IPS-20b (cell line): ENCODE measurements around the gene MYADM.
"Not testable (repeated sequence)": the region's sequence is repeated elsewhere in the genome, so short reads cannot be mapped to it uniquely, and the experiment has no call there.

Experiments
- H3K27ac ChIP-seq: one replicate; pipeline ENCODE4 v1.5.1; 2013; ENCODE audit warnings: low read length
- H3K27me3 ChIP-seq: 2 replicates; pipeline ENCODE4 v1.6.1; 2013; ENCODE audit warnings: mild to moderate bottlenecking, low read length, inconsistent platforms; ENCODE audit not compliant: insufficient read depth
- H3K36me3 ChIP-seq: 2 replicates; pipeline ENCODE4 v1.6.1; 2013; ENCODE audit warnings: low read depth, mild to moderate bottlenecking, inconsistent platforms, low read length, moderate library complexity; ENCODE audit not compliant: insufficient read depth
- H3K4me1 ChIP-seq: 2 replicates; pipeline ENCODE4 v1.6.1; 2013; ENCODE audit warnings: mild to moderate bottlenecking, control low read depth, inconsistent platforms, low read length, moderate library complexity; ENCODE audit not compliant: insufficient read depth
- H3K4me3 ChIP-seq: 2 replicates; pipeline ENCODE4 v1.5.1; 2013; ENCODE audit warnings: mild to moderate bottlenecking, low read length, inconsistent platforms
- H3K9ac ChIP-seq: 2 replicates; pipeline ENCODE4 v1.6.1; 2013; ENCODE audit warnings: low read depth, mild to moderate bottlenecking, inconsistent platforms, low read length, moderate library complexity
- H3K9me3 ChIP-seq: 2 replicates; pipeline ENCODE4 v1.6.1; 2013; ENCODE audit warnings: mild to moderate bottlenecking, low read depth, low read length, inconsistent platforms; ENCODE audit not compliant: insufficient read depth

MYADM gene

GRCh38 chr19:53869805-53870484 lies 2.3 kb downstream of the MYADM start:
- Histone ChIP-seq H3K27ac (peak overlapping the region; percentile 78), H3K36me3 (peaks cover 30% of the 10 kb centered on the region), H3K4me3 (peak overlapping the region; percentile 96), H3K9ac (peak overlapping the region; percentile 95)
- not testable (repeated sequence) for H3K4me1 ChIP-seq, H3K9me3 ChIP-seq, H3K27me3 ChIP-seq

- no peaks in the 10 kb centered on the region for H3K9me3 ChIP-seq
- H3K4me3 ChIP-seq = peak overlapping the region; percentile 44; the same call in 1 of the 2 replicates
- H3K27me3 ChIP-seq = no peaks in the 10 kb centered on the region
- peaks cover 34% of the 10 kb centered on the region for H3K36me3 ChIP-seq
- H3K27ac ChIP-seq = no peak overlapping the region
- peaks cover 3% of the 10 kb centered on the region; the same call in 1 of the 2 replicates for H3K4me1 ChIP-seq
- H3K9ac ChIP-seq = peak overlapping the region; percentile 9; the same call in 1 of the 2 replicates
Observed at GRCh38 chr19:53870485-53870844, 2.8 kb downstream of the MYADM start.

DNA sequence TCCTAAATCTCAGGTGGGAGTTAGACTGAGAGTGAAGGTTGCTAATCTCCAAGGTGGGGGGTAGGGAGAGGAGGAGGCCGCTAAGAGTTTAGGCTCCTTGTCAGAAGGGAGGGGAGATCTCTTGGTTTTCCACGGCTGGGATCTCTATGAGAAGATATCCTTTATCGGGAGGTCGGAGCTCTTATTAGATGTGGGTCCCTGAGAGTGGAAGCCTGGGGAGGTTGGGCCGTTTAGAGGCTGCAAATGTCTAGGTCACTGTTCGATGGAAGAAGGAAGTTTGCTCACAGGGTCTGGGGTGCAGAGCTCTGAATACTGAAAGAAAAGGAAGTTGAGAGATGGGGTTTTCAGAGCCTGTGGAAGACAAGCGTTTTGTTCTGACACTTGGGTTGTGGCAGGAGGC lies 3.8 kb downstream of the MYADM start:
- Histone ChIP-seq H3K36me3 (peaks cover 42% of the 10 kb centered on the region), H3K9me3 (no peaks in the 10 kb centered on the region), H3K27me3 (no peaks in the 10 kb centered on the region), H3K27ac (no peak overlapping the region), H3K4me1 (peaks cover 2% of the 10 kb centered on the region; the same call in 1 of the 2 replicates), H3K9ac (no peak overlapping the region), H3K4me3 (no peak overlapping the region)

- H3K4me1 ChIP-seq = no peaks in the 10 kb centered on the region
- H3K36me3 ChIP-seq = peaks cover 44% of the 10 kb centered on the region
- H3K9me3 ChIP-seq = no peaks in the 10 kb centered on the region
- no peak overlapping the region for H3K4me3 ChIP-seq
- no peak overlapping the region for H3K27ac ChIP-seq
- no peak overlapping the region for H3K9ac ChIP-seq
- H3K27me3 ChIP-seq = no peaks in the 10 kb centered on the region
Observed at GRCh38 chr19:53872762-53873161, 5.1 kb downstream of the MYADM start.

- H3K27me3 ChIP-seq = no peaks in the 10 kb centered on the region
- no peaks in the 10 kb centered on the region for H3K9me3 ChIP-seq
- peaks cover 3% of the 10 kb centered on the region; the same call in 1 of the 2 replicates for H3K4me1 ChIP-seq
- H3K4me3 ChIP-seq = no peak overlapping the region
- H3K36me3 ChIP-seq = peaks cover 44% of the 10 kb centered on the region
- H3K27ac ChIP-seq = no peak overlapping the region
- no peak overlapping the region for H3K9ac ChIP-seq
Observed at GRCh38 chr19:53873773-53874605, 6.3 kb downstream of the MYADM start.

- no peak overlapping the region for H3K27ac ChIP-seq
Observed at GRCh38 chr19:53874606-53874990, 6.9 kb downstream of the MYADM start.

GRCh38 chr19:53875602-53876325 lies 8.1 kb downstream of the MYADM start:
- Histone ChIP-seq H3K9ac (no peak overlapping the region), H3K27me3 (peaks cover 12% of the 10 kb centered on the region), H3K9me3 (no peaks in the 10 kb centered on the region), H3K27ac (no peak overlapping the region), H3K4me3 (no peak overlapping the region), H3K4me1 (peaks cover 11% of the 10 kb centered on the region), H3K36me3 (peaks cover 44% of the 10 kb centered on the region)

More at GRCh38 chr19:53874606-53874990, 6.9 kb downstream of the MYADM start:
- H3K9ac ChIP-seq = no peak overlapping the region
- H3K36me3 ChIP-seq = peaks cover 44% of the 10 kb centered on the region
- no peak overlapping the region for H3K4me3 ChIP-seq
- peaks cover 4% of the 10 kb centered on the region; the same call in 1 of the 2 replicates for H3K4me1 ChIP-seq
- H3K9me3 ChIP-seq = no peaks in the 10 kb centered on the region
- peaks cover under 1% of the 10 kb centered on the region; the same call in 1 of the 2 replicates for H3K27me3 ChIP-seq

- H3K4me3 ChIP-seq = no peak overlapping the region
- no peak overlapping the region for H3K27ac ChIP-seq
- H3K27me3 ChIP-seq = peaks cover 22% of the 10 kb centered on the region
- peaks cover 19% of the 10 kb centered on the region for H3K4me1 ChIP-seq
- H3K9me3 ChIP-seq = no peaks in the 10 kb centered on the region
- peaks cover 37% of the 10 kb centered on the region for H3K36me3 ChIP-seq
- H3K9ac ChIP-seq = no peak overlapping the region
Observed at GRCh38 chr19:53876651-53877224, 9.1 kb downstream of the MYADM start.

GRCh38 chr19:53877361-53877766 lies 9.7 kb downstream of the MYADM start:
- no peaks in the 10 kb centered on the region for H3K9me3 ChIP-seq
- peaks cover 25% of the 10 kb centered on the region for H3K27me3 ChIP-seq
- no peak overlapping the region for H3K27ac ChIP-seq
- H3K4me1 ChIP-seq = peaks cover 19% of the 10 kb centered on the region
- no peak overlapping the region for H3K9ac ChIP-seq
- peaks cover 37% of the 10 kb centered on the region for H3K36me3 ChIP-seq
- no peak overlapping the region for H3K4me3 ChIP-seq

GRCh38 chr19:53878776-53879139 lies 11.1 kb downstream of the MYADM start:
- Histone ChIP-seq H3K27ac (no peak overlapping the region), H3K9me3 (no peaks in the 10 kb centered on the region), H3K36me3 (peaks cover 26% of the 10 kb centered on the region), H3K9ac (peak overlapping the region; percentile 81; the same call in 1 of the 2 replicates), H3K27me3 (peaks cover 39% of the 10 kb centered on the region), H3K4me1 (peaks cover 22% of the 10 kb centered on the region), H3K4me3 (peak overlapping the region; percentile 84)
